NB4 (cell line): ENCODE results near the gene ARHGAP15.

Experiments used
- DNase-seq: peaks from one replicate; pipeline ENCODE4 v3.0.0; 2010; ENCODE audit warnings: low read depth
- H3K4me3 ChIP-seq: one replicate; pipeline ENCODE4 v1.5.1; 2011; ENCODE audit warnings: mild to moderate bottlenecking, low read depth, low read length, moderate library complexity
- CTCF ChIP-seq: IDR thresholded peaks from one replicate; pipeline ENCODE4 v1.5.1; 2012; ENCODE audit warnings: low read depth, low read length
- MYC ChIP-seq: IDR thresholded peaks from 2 replicates; pipeline ENCODE4 v1.6.1; 2011; ENCODE audit warnings: low read depth, low read length
- POLR2A ChIP-seq: IDR thresholded peaks from 2 replicates; pipeline ENCODE4 v1.6.1; 2011; ENCODE audit warnings: mild to moderate bottlenecking; ENCODE audit not compliant: insufficient read length; ENCODE audit errors: extremely low read depth
- TF ChIP-seq, protein P1 (sequence below): IDR thresholded peaks from 2 replicates; pipeline ENCODE4 v1.6.1; 2011; ENCODE audit warnings: low read depth, low read length

The ARHGAP15 gene

GRCh38 chr2:143139835-143140393 lies 10.7 kb downstream of the ARHGAP15 start:
- TF ChIP-seq CTCF, result no peak
- TF ChIP-seq, protein P1, sequence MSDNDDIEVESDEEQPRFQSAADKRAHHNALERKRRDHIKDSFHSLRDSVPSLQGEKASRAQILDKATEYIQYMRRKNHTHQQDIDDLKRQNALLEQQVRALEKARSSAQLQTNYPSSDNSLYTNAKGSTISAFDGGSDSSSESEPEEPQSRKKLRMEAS, result no peak
- DNase-seq, result peak; percentile 47
- peak overlapping the region; percentile 42 for H3K4me3 ChIP-seq

DNA sequence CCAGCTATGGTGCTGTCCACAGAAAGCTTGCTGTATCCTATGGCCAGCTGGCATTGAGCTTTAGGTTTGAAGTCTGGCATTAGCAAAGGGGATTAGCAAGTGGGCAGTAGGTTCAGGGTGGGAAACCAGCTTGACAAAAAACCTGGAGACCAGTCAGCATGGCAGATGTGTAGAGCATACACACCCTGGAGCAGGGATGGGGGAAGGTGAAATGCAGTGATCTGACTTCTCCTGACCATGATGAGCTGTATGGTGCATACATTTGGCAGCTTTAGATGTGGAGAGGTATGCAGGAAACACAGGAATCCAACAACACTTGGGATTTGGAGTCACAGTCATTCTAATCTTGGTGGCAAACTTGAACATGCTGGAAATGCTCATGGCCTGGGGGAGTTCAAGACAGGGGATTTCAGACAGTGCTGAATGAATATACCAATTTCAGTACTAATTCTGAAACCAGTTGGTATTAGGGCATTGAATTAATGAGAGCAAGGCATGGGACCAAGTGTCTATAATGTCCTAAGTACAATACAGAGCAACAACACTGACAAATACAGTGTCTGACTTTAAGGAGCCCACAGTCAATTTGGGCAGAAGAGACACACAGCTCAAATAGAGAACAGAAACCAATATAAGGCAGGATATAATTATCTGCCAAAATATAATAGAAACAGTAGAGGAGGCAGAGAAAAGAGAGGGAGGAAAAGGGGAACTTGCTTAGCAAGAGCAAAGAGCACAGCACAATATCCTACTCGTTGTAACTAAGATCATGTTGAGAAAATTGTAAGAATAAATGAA lies 11.8 kb downstream of the ARHGAP15 start:
- TF ChIP-seq, protein P1, result no peak
- TF ChIP-seq CTCF (no peak), MYC (no peak), POLR2A (no peak)
- peak; percentile 81 for DNase-seq
- H3K4me3 ChIP-seq, result peak overlapping the region; percentile 42

DNA sequence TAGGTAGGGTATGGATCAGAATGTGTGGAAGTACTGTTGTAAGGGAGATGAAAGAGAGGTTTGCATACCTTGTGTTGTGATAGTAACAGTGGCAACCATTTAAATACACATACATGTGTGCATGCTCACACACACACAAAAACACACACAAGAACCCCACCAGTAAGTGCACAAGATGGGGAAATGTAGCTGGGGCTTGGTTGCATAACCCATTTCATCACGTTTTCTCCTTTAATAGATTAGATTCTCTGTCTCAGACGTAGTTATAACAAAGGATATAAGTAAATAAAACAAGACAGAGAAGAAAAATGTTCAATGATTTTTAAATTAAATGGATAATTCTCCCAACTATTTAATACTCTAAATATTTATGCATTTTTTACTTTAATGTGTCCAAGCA lies 13.4 kb downstream of the ARHGAP15 start:
- DNase-seq, result peak; percentile 62
- no peak overlapping the region for H3K4me3 ChIP-seq
- TF ChIP-seq CTCF (no peak), POLR2A (no peak), MYC (no peak)
- TF ChIP-seq, protein P1, result no peak

GRCh38 chr2:143144813-143145455 lies 15.7 kb downstream of the ARHGAP15 start:
- DNase-seq, result no peak
- TF ChIP-seq CTCF (no peak), MYC (no peak), POLR2A (no peak)
- TF ChIP-seq, protein P1, result no peak
- H3K4me3 ChIP-seq, result no peak overlapping the region

- TF ChIP-seq, protein P1, result no peak
- TF ChIP-seq CTCF (no peak), MYC (no peak), POLR2A (no peak)
- H3K4me3 ChIP-seq, result no peak overlapping the region
- DNase-seq, result no peak
Observed at GRCh38 chr2:143146366-143146765, 17.1 kb downstream of the ARHGAP15 start.
